Superior temporal gyrus (tissue), 1 donor: ENCODE measurements around the gene CD38.
"Not testable (repeated sequence)": the region's sequence is repeated elsewhere in the genome, so short reads cannot be mapped to it uniquely, and the experiment has no call there.

Experiments
- DNase-seq: peaks from one replicate; pipeline ENCODE4 v3.0.0-alpha.2; 2016; ENCODE audit errors: extremely low spot score

The CD38 gene

GRCh38 chr4:15799141-15799540 is 21.0 kb downstream of the CD38 start:
- DNase-seq: no peak

GRCh38 chr4:15799701-15800100 is 21.6 kb downstream of the CD38 start:
- no peak for DNase-seq

- DNase-seq: not testable (repeated sequence)
These were observed 24.4 kb downstream of the CD38 start for GRCh38 chr4:15802497-15802896.

- peak; percentile 79 for DNase-seq
These were observed 27.7 kb downstream of the CD38 start for GRCh38 chr4:15805583-15806517.

GRCh38 chr4:15809058-15809457 is 30.9 kb downstream of the CD38 start:
- no peak for DNase-seq

GRCh38 chr4:15809466-15809865 is 31.3 kb downstream of the CD38 start:
- no peak for DNase-seq

- DNase-seq: no peak
These were observed 33.7 kb downstream of the CD38 start for GRCh38 chr4:15811703-15812337.

- no peak for DNase-seq
These were observed 54.7 kb downstream of the CD38 start for GRCh38 chr4:15832523-15833451.

- no peak for DNase-seq
These were observed 55.7 kb downstream of the CD38 start for GRCh38 chr4:15833801-15834200.

- no peak for DNase-seq
These were observed 58.2 kb downstream of the CD38 start for GRCh38 chr4:15836362-15836761.

- no peak for DNase-seq
These were observed 59.5 kb downstream of the CD38 start for GRCh38 chr4:15837591-15837990.

GRCh38 chr4:15841194-15841730 is 63.1 kb downstream of the CD38 start:
- not testable (repeated sequence) for DNase-seq

- DNase-seq: no peak
These were observed 69.6 kb downstream of the CD38 start for GRCh38 chr4:15847746-15848145.

- no peak for DNase-seq
These were observed 70.2 kb downstream of the CD38 start for GRCh38 chr4:15848191-15848842.

- no peak for DNase-seq
These were observed 73.8 kb downstream of the CD38 start for GRCh38 chr4:15851969-15852368.

GRCh38 chr4:15852524-15852923 is 74.4 kb downstream of the CD38 start:
- no peak for DNase-seq

GRCh38 chr4:15853345-15853744 is 75.2 kb downstream of the CD38 start:
- DNase-seq: no peak

GRCh38 chr4:15855804-15856475 is 77.8 kb downstream of the CD38 start:
- DNase-seq: no peak

GRCh38 chr4:15861198-15861597 is 83.1 kb downstream of the CD38 start:
- not testable (repeated sequence) for DNase-seq
